Inferior parietal cortex (tissue), 1 donor: Measurements from ENCODE around the gene ECE2.
"Not testable (repeated sequence)": the region's sequence is repeated elsewhere in the genome, so short reads cannot be mapped to it uniquely, and the experiment has no call there.

ENCODE experiments used
- DNase-seq: peaks from one replicate; pipeline ENCODE4 v3.0.0-alpha.2; 2016; ENCODE audit errors: extremely low spot score

The ECE2 gene

GRCh38 chr3:184267249-184267648 is 8.6 kb upstream of the ECE2 start:
- not testable (repeated sequence) for DNase-seq

- no peak for DNase-seq
Measured at GRCh38 chr3:184272269-184272668, 3.6 kb upstream of the ECE2 start.

GRCh38 chr3:184275381-184275701 is 481 bp upstream of the ECE2 start:
- DNase-seq = no peak

- DNase-seq = no peak
Measured at GRCh38 chr3:184277366-184277765, 1.5 kb downstream of the ECE2 start.

- DNase-seq = no peak
Measured at GRCh38 chr3:184282941-184283340, 7.1 kb downstream of the ECE2 start.

GRCh38 chr3:184283681-184284080 is 7.9 kb downstream of the ECE2 start:
- DNase-seq = no peak

- peak; percentile 69 for DNase-seq
Measured at GRCh38 chr3:184284696-184285095, 8.9 kb downstream of the ECE2 start.

- DNase-seq = peak; percentile 43
Measured at GRCh38 chr3:184289426-184289938, 13.7 kb downstream of the ECE2 start.

GRCh38 chr3:184290331-184290730 is 14.5 kb downstream of the ECE2 start:
- DNase-seq = no peak

- no peak for DNase-seq
Measured at GRCh38 chr3:184291044-184291737, 15.4 kb downstream of the ECE2 start.

GRCh38 chr3:184291738-184292445 is 16.1 kb downstream of the ECE2 start:
- no peak for DNase-seq

GRCh38 chr3:184295771-184296170 is 19.9 kb downstream of the ECE2 start:
- DNase-seq = no peak

GRCh38 chr3:184296616-184297015 is 20.8 kb downstream of the ECE2 start:
- DNase-seq = no peak

- DNase-seq = peak; percentile 92
Measured at GRCh38 chr3:184298759-184299487, 23.1 kb downstream of the ECE2 start, which contains the start of gene PSMD2. PSMD2 (plus strand) TSS chr3:184299241; CDS start chr3:184299267, 26 bp downstream.

GRCh38 chr3:184299488-184300377 is 23.9 kb downstream of the ECE2 start:
- no peak for DNase-seq

- no peak for DNase-seq
Measured at GRCh38 chr3:184300378-184300720, 24.5 kb downstream of the ECE2 start.

- no peak for DNase-seq
Measured at GRCh38 chr3:184305577-184305976, 29.8 kb downstream of the ECE2 start.

- no peak for DNase-seq
Measured at GRCh38 chr3:184306341-184306972, 30.6 kb downstream of the ECE2 start.

GRCh38 chr3:184307915-184308314 is 32.1 kb downstream of the ECE2 start:
- DNase-seq = no peak

GRCh38 chr3:184308744-184309143 is 32.9 kb downstream of the ECE2 start:
- DNase-seq = no peak

GRCh38 chr3:184311633-184312032 is 35.8 kb downstream of the ECE2 start:
- no peak for DNase-seq
